Heart left ventricle (tissue), 13 donors: ENCODE measurements around the gene IDE.

Experiments
- POLR2A ChIP-seq, 2 donors: fragments of 450-650 bp; IDR thresholded peaks; one replicate each; pipeline ENCODE4 v1.6.1; 2017; ENCODE audit warnings: antibody characterized with exemption in 2 of 2, mild to moderate bottlenecking in 2 of 2, moderate library complexity in 2 of 2
- TF ChIP-seq, protein P1 (sequence below), 12 donors: fragments of 200-600 bp; sonication (generic) in 4 of 12; IDR thresholded peaks; one replicate each; pipeline versions ENCODE4 v1.5.0 to v1.8.0; 2018 to 2022; ENCODE audit warnings: antibody characterized with exemption in 12 of 12, mild to moderate bottlenecking in 5 of 12
- donor health status: ischemic (EF 13 %, LVEDD 7.1; RV severe dilation, severe dysfunction).
- donor health status: DM: no; HTN: yes; CAD: no.
- donor health status: DM: no; HTN: no; CAD: no.
- donor health status: ischemic (EF 25% LVEDD 6.9; RV normal size, moderate dysfunction).
- donor health status: ischemic (EF 25% LVEDD 5.7; RV mildly dilated, moderate dysfunction).
- donor health status: ischemic (EF 35%, LVEDD 5.7; RV mildly dilated, moderate dysfunction).
- donor health status: nonischemic (EF 11% LVEDD 7.7; RV severe dilation, severe dysfunction).
- donor health status: DM: yes; HTN: yes; CAD: no.
- donor health status: PGD.
- donor health status: ischemic (EF 29% LVEDD 5.4; RV normal size, mild dysfunction).
- donor health status: nonischemic (EF 23%, LVEDD 6.1; RV moderate dilation, normal function).

DNA sequence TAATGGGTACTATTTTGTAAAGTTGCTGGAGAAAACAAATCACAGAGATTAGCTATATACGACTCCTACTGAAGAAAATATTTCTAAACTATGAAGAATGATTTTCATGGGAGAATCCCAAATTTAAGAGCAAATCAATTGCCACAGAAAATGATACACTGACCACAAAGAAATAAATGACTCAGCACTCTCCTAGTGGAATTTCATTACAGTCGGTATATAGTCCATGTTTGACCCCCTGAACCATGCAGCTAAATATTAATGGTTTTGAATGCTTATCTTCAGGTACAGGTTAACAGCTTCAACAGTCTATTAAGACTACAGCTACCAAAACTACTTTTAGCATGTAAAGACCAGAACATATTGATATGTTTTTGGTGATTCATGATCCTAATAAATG is 65.0 kb downstream of the IDE start:
- TF ChIP-seq, protein P1, sequence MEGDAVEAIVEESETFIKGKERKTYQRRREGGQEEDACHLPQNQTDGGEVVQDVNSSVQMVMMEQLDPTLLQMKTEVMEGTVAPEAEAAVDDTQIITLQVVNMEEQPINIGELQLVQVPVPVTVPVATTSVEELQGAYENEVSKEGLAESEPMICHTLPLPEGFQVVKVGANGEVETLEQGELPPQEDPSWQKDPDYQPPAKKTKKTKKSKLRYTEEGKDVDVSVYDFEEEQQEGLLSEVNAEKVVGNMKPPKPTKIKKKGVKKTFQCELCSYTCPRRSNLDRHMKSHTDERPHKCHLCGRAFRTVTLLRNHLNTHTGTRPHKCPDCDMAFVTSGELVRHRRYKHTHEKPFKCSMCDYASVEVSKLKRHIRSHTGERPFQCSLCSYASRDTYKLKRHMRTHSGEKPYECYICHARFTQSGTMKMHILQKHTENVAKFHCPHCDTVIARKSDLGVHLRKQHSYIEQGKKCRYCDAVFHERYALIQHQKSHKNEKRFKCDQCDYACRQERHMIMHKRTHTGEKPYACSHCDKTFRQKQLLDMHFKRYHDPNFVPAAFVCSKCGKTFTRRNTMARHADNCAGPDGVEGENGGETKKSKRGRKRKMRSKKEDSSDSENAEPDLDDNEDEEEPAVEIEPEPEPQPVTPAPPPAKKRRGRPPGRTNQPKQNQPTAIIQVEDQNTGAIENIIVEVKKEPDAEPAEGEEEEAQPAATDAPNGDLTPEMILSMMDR (IDR thresholded peaks at IDR 0.05), result no peak
- no peak for TF ChIP-seq POLR2A (IDR thresholded peaks at IDR 0.05)
